ENCODE results near the gene HMGN4. TPM values are rescaled to one million over a fixed set of nuclear protein-coding genes. Genes with fewer than 3 reads are reported as not detected.

The HMGN4 gene
- polyA plus RNA-seq, 1 experiment: 41.4 TPM

DNA sequence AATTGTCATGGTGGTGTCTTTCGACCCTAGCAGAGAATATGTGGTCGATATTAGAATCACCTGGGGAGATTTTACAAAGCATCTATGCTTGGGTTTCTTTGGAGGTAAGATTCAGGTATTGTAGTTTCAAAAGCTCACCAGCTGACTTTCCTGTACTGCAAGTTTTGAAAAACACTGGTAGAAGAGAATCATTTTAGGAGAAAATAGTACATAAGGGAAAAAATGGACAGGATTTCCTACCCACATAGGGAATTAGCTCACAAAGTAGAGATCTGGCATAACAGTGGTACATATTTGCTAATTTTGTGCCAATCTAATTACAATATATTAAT, 31.2 kb downstream of the HMGN4 start:
- H3K27me3 ChIP-seq (ENCODE audit: control insufficient read depth, insufficient read depth, low read length): no peaks in the 10 kb centered on the region
- no peak for DNase-seq (ENCODE audit: low read depth)
- CTCF ChIA-PET: interaction anchor here (0.6 to 5.1 kb wide), 12 partner anchors 10 to 248 kb away, joined by 3 to 38 read pairs (median 4); no protein-coding TSS in a partner anchor
- H3K36me3 ChIP-seq (ENCODE audit: control insufficient read depth, insufficient read depth, low read length): no peaks in the 10 kb centered on the region
- no peak for TF ChIP-seq CTCF (IDR thresholded peaks at IDR 0.05; ENCODE audit: insufficient read depth, low read depth, low read length)
- POLR2A ChIA-PET: interaction anchor here (0.6 kb wide), 1 partner anchor 242 kb away, joined by 3 read pairs; no protein-coding TSS in a partner anchor
- peak overlapping the region; percentile 42 for H3K4me3 ChIP-seq (ENCODE audit: low read depth, low read length)

GRCh38 chr6:26570027-26570809, 32.1 kb downstream of the HMGN4 start:
- Histone ChIP-seq H3K4me3 (ENCODE audit: low read depth, low read length) (no peak overlapping the region), H3K27me3 (ENCODE audit: control insufficient read depth, insufficient read depth, low read length) (no peaks in the 10 kb centered on the region), H3K36me3 (ENCODE audit: control insufficient read depth, insufficient read depth, low read length) (no peaks in the 10 kb centered on the region)
- POLR2A ChIA-PET: no interaction called here
- CTCF ChIA-PET: interaction anchor here (0.9 to 5.1 kb wide), 6 partner anchors 9 to 234 kb away, joined by 4 to 38 read pairs (median 6); no protein-coding TSS in a partner anchor
- no peak for TF ChIP-seq CTCF (IDR thresholded peaks at IDR 0.05; ENCODE audit: insufficient read depth, low read depth, low read length)
- no peak for DNase-seq (ENCODE audit: low read depth)

DNA sequence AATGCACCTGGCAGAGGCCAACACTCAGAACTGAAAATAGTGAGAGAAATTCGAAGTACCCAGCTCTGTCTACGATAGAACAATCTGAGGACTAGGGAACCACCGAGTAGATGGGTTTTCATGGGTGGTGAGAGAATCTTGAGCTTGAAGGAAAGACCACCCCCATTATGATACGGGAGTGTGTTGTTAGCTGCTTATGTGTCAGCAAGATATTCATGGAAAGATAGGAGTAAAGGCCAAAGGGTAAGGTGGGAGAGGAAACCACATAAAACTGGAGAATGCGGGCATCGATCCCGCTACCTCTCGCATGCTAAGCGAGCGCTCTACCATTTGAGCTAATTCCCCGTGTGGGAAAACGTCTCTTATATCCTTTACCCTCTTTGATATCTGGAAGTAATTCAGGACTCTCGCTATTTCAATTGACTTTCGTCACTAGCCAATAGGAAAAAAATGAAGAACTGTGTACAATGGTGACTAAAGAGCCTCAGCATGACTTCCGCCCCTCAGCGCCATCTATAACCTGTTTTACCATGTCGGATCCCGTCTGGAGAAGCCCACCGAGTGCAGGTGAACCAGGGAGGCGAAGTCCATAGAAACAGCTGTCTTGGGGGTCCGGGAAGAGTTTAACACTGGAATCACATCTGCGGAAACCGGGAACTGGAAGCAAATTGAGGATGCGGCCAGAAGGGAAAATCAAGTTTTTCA, 33.6 kb downstream of the HMGN4 start:
- H3K36me3 ChIP-seq (ENCODE audit: control insufficient read depth, insufficient read depth, low read length): no peaks in the 10 kb centered on the region
- DNase-seq (ENCODE audit: low read depth): no peak
- no peak for TF ChIP-seq CTCF (IDR thresholded peaks at IDR 0.05; ENCODE audit: insufficient read depth, low read depth, low read length)
- CTCF ChIA-PET: interaction anchor here (0.6 to 5.1 kb wide), 15 partner anchors 8 to 1965 kb away, joined by 3 to 43 read pairs (median 3); partner anchors contain the start of gene ABT1
- POLR2A ChIA-PET: interaction anchor here (0.6 kb wide), 2 partner anchors 212 to 261 kb away, joined by 3 to 19 read pairs; no protein-coding TSS in a partner anchor
- H3K27me3 ChIP-seq (ENCODE audit: control insufficient read depth, insufficient read depth, low read length): no peaks in the 10 kb centered on the region
- H3K4me3 ChIP-seq (ENCODE audit: low read depth, low read length): peak overlapping the region; percentile 54

DNA sequence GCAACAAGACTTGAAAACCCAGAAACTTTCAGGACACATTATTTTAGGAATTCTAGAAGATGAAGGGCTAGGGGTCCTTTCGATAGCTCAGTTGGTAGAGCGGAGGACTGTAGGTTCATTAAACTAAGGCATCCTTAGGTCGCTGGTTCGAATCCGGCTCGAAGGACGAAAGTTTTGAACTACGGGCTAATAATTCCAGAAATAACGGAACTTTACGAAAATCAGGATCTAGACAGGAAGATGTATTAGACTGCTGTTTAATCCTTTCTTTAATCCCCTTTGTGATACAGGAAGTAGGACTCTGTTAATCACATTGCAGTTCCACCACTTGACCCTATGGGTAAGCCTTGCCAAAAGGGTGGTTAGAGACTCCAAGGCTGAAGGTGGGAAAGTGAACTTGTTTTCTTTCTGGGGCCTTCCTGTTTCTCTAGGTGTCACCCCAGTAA, 37.4 kb downstream of the HMGN4 start:
- no peak for DNase-seq (ENCODE audit: low read depth)
- TF ChIP-seq CTCF (IDR thresholded peaks at IDR 0.05; ENCODE audit: insufficient read depth, low read depth, low read length): no peak
- ChIA-PET CTCF (interaction anchor here (0.6 to 5.6 kb wide), 3 partner anchors 17 to 226 kb away, joined by 3 to 48 read pairs (median 4); no protein-coding TSS in a partner anchor), POLR2A (no interaction called here)
- no peaks in the 10 kb centered on the region for H3K27me3 ChIP-seq (ENCODE audit: control insufficient read depth, insufficient read depth, low read length)
- H3K4me3 ChIP-seq (ENCODE audit: low read depth, low read length): no peak overlapping the region
- no peaks in the 10 kb centered on the region for H3K36me3 ChIP-seq (ENCODE audit: control insufficient read depth, insufficient read depth, low read length)

DNA sequence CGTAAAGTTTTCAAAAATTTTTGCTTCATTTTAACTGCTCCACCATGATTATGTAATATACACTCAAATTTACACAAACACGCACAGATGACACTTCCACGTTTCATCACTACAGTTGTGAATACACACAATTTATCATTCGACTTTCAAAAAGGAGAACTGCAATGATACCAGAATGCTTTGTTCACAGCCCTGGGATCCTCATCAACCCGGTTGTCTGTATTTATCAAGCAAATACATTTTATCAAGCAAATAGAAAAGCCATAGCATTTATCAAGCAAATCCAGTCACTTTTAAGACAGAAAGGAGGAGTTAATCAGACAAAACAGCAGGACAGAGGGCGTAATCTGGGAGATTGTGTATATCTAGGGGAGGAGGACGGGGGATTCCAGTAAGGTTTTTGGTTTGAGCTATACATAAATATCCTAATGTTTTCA, 38.3 kb downstream of the HMGN4 start:
- POLR2A ChIA-PET: interaction anchor here (0.6 kb wide), 1 partner anchor 20 kb away, joined by 4 read pairs; no protein-coding TSS in a partner anchor
- no peak for TF ChIP-seq CTCF (IDR thresholded peaks at IDR 0.05; ENCODE audit: insufficient read depth, low read depth, low read length)
- no peak overlapping the region for H3K4me3 ChIP-seq (ENCODE audit: low read depth, low read length)
- DNase-seq (ENCODE audit: low read depth): no peak
- no peaks in the 10 kb centered on the region for H3K27me3 ChIP-seq (ENCODE audit: control insufficient read depth, insufficient read depth, low read length)
- H3K36me3 ChIP-seq (ENCODE audit: control insufficient read depth, insufficient read depth, low read length): no peaks in the 10 kb centered on the region
- CTCF ChIA-PET: interaction anchor here (0.6 to 5.6 kb wide), 2 partner anchors 19 to 227 kb away, joined by 3 to 48 read pairs; no protein-coding TSS in a partner anchor
